ENCODE measurements around the gene TM9SF3. TPM values are rescaled to one million over a fixed set of nuclear protein-coding genes. Genes with fewer than 3 reads are reported as not detected.
A peak's percentile ranks its signal among the peaks of the same experiment; 100 is the strongest.

The TM9SF3 gene
- total RNA-seq, 1 experiment from 2014 or later, result 125 TPM

DNA sequence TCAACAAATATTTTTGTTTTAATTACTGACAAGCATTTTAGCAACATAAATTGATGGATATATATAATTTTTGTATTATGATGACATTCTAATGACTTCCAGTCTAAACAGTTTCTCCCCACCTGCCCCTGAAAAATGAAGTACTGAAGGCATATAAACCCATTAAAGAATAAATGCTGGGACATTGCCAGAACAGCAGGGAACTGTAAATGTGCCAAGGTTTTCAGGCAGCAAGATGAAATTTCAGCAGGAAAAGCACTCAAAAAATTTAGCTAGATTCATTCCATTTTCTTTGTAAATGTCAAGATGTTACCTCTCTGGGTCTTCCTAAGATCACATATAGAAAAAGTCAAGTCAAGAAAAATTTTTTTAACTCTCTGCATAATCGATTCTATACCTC, 62.1 kb downstream of the TM9SF3 start:
- Histone ChIP-seq H3K4me3 (ENCODE audit: low read depth, low read length, poor library complexity, severe bottlenecking) (no peak overlapping the region), H3K9me3 (ENCODE audit: low read depth, low read length, poor library complexity, severe bottlenecking) (no peaks in the 10 kb centered on the region), H3K36me3 (ENCODE audit: insufficient read depth, low read length, poor library complexity, severe bottlenecking) (peaks cover 34% of the 10 kb centered on the region), H3K4me1 (ENCODE audit: insufficient read depth, low read length, poor library complexity, severe bottlenecking) (peaks cover 10% of the 10 kb centered on the region), H3K27ac (ENCODE audit: low read depth, low read length, poor library complexity, severe bottlenecking) (no peak overlapping the region), H3K27me3 (replicated peaks; ENCODE audit: insufficient read depth, low read depth, low read length, poor library complexity) (no peaks in the 10 kb centered on the region)
- no TSS peak for BruUV-seq (replicated peaks)
- peak; percentile 25 for DNase-seq (ENCODE audit: low spot score)
- CTCF ChIA-PET, result no interaction called here
- POLR2A ChIA-PET (ENCODE audit: low non-redundant PET), result no interaction called here
- TF ChIP-seq, protein P1, sequence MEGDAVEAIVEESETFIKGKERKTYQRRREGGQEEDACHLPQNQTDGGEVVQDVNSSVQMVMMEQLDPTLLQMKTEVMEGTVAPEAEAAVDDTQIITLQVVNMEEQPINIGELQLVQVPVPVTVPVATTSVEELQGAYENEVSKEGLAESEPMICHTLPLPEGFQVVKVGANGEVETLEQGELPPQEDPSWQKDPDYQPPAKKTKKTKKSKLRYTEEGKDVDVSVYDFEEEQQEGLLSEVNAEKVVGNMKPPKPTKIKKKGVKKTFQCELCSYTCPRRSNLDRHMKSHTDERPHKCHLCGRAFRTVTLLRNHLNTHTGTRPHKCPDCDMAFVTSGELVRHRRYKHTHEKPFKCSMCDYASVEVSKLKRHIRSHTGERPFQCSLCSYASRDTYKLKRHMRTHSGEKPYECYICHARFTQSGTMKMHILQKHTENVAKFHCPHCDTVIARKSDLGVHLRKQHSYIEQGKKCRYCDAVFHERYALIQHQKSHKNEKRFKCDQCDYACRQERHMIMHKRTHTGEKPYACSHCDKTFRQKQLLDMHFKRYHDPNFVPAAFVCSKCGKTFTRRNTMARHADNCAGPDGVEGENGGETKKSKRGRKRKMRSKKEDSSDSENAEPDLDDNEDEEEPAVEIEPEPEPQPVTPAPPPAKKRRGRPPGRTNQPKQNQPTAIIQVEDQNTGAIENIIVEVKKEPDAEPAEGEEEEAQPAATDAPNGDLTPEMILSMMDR (conservative IDR thresholded peaks at IDR 0.05; ENCODE audit: low read depth, low read length), result no peak
- TF ChIP-seq EZH2 (IDR thresholded peaks at IDR 0.05; ENCODE audit: borderline replicate concordance, low read depth, low read length, poor library complexity, severe bottlenecking), result no peak
- intact Hi-C loops (cut with micrococcal nuclease; ENCODE audit: unreplicated experiment), result no loop called here

DNA sequence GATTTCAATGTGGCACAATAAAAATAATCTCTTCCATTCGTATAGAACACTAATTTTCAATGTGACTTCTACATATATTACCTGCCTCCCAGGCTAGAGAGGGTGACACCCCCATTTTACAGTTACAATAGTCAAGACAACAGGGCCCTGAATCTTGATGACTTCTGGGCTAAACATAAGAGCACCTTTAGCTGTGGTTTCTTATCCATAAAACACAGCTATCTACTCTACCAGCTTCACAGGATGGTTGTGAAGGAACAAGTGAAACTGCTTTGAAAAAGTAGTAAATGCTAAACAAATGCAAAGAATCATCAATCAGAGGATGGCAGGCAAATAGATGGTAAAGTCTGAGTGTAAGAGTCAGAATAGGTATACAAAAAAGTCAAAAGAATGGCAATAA, 69.5 kb downstream of the TM9SF3 start:
- Histone ChIP-seq H3K27me3 (replicated peaks; ENCODE audit: insufficient read depth, low read depth, low read length, poor library complexity) (peaks cover 17% of the 10 kb centered on the region), H3K36me3 (ENCODE audit: insufficient read depth, low read length, poor library complexity, severe bottlenecking) (peaks cover 13% of the 10 kb centered on the region), H3K4me3 (ENCODE audit: low read depth, low read length, poor library complexity, severe bottlenecking) (no peak overlapping the region), H3K27ac (ENCODE audit: low read depth, low read length, poor library complexity, severe bottlenecking) (no peak overlapping the region), H3K9me3 (ENCODE audit: low read depth, low read length, poor library complexity, severe bottlenecking) (no peaks in the 10 kb centered on the region), H3K4me1 (ENCODE audit: insufficient read depth, low read length, poor library complexity, severe bottlenecking) (peaks cover 6% of the 10 kb centered on the region)
- DNase-seq (ENCODE audit: low spot score), result no peak
- ChIA-PET CTCF (no interaction called here), POLR2A (ENCODE audit: low non-redundant PET) (no interaction called here)
- TF ChIP-seq EZH2 (IDR thresholded peaks at IDR 0.05; ENCODE audit: borderline replicate concordance, low read depth, low read length, poor library complexity, severe bottlenecking), result no peak
- TF ChIP-seq, protein P1 (conservative IDR thresholded peaks at IDR 0.05; ENCODE audit: low read depth, low read length), result no peak
- intact Hi-C loops (cut with micrococcal nuclease; ENCODE audit: unreplicated experiment), result no loop called here
- no TSS peak for BruUV-seq (replicated peaks)

DNA sequence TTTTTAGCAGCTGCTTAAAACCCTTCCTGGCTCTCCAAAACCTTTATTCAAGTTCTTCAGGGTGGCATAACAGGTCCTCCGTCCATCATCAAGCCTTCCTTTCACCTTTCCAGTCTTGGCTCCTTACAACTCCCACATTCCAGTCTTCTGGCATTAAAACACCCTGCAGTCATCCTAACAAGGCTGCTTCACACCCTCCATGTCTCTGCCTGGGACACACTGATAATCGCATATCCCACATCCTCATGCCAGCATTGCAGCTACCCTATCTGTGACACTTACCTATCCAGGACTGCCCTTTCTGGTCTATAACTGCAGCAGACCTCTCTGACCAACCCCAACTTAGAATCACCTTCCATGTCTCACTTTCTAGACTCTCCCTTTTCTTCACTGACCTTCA, 70.5 kb downstream of the TM9SF3 start:
- ChIA-PET CTCF (no interaction called here), POLR2A (ENCODE audit: low non-redundant PET) (no interaction called here)
- H3K27me3 ChIP-seq (replicated peaks; ENCODE audit: insufficient read depth, low read depth, low read length, poor library complexity), result peaks cover 23% of the 10 kb centered on the region
- no peak for TF ChIP-seq EZH2 (IDR thresholded peaks at IDR 0.05; ENCODE audit: borderline replicate concordance, low read depth, low read length, poor library complexity, severe bottlenecking)
- TF ChIP-seq, protein P1 (conservative IDR thresholded peaks at IDR 0.05; ENCODE audit: low read depth, low read length), result no peak
- DNase-seq (ENCODE audit: low spot score), result no peak
- H3K4me3 ChIP-seq (ENCODE audit: low read depth, low read length, poor library complexity, severe bottlenecking), result no peak overlapping the region
- intact Hi-C loops (cut with micrococcal nuclease; ENCODE audit: unreplicated experiment), result no loop called here
- no peak overlapping the region for H3K27ac ChIP-seq (ENCODE audit: low read depth, low read length, poor library complexity, severe bottlenecking)
- no TSS peak for BruUV-seq (replicated peaks)
- no peaks in the 10 kb centered on the region for H3K9me3 ChIP-seq (ENCODE audit: low read depth, low read length, poor library complexity, severe bottlenecking)
- H3K4me1 ChIP-seq (ENCODE audit: insufficient read depth, low read length, poor library complexity, severe bottlenecking), result peaks cover 6% of the 10 kb centered on the region
- peaks cover 3% of the 10 kb centered on the region for H3K36me3 ChIP-seq (ENCODE audit: insufficient read depth, low read length, poor library complexity, severe bottlenecking)

Data from A673 (cell line).